NCI-H2107 treated with DMSO at 0.1 percent for 48 hours (cell line): ENCODE data around the gene STS.

ENCODE experiments used
- DNase-seq: peaks from one replicate; lab custom pipeline; 2025; ENCODE audit not compliant: unreplicated experiment; lab: John Stamatoyannopoulos, UW

The STS gene

DNA sequence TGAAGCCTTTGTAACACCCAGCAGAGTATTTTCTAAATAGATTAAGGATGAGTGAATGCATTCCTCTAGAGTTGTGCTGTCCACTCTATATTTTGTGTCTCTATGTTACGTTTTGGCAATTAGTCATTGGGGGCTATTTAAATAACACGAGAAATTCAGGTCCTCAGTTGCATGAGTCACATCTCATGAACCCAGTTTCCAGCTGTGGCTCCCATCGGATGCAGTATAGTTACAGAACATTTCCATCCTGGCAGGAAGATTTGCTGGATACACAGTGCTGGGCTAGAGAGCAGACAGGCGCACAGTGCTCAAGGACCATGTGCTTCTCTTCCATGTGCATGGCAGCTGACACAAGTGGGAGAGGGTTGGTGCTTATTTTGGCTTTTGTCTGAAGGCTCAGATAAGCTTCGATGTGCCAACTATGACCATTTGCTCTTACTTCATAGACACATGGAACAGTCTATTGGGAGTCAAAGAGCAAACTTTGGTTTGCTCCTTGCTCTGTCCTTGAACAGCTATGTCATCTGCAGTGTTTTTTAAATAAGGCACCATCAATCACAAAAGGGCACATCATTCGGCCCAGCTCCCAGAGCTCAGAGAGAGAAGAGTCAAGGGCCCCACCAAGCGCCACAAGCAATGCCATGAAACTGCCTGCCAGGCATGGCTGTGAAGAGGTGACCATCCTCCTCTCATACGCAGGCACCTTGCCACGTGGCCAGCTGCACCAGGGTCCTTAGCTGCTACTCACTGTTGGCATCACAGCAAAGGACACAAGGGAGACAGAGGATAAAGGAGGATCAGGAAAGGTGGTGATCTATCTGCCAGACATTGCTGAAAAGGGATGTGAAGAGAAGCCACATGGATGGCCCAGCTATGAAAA, 8.1 kb upstream of the STS start:
- no peak for DNase-seq

DNA sequence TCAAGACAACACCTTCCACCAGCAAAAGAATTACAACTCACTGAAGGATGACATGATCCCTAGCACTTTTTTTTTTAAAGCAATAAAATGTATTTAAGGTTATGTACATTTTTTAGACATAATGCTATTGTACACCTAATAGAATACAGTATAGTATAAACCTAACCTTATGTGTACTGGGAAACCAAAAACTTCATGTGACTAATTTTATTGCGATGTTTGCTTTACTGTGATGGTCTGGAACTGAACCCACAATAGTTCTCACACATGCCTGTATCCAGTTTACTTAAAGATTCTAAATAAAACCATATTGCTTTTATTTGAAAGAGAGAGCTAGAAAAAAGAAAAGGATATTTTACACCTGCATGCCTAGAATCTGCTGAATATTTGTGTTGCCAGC, 4.4 kb upstream of the STS start:
- DNase-seq = no peak

DNA sequence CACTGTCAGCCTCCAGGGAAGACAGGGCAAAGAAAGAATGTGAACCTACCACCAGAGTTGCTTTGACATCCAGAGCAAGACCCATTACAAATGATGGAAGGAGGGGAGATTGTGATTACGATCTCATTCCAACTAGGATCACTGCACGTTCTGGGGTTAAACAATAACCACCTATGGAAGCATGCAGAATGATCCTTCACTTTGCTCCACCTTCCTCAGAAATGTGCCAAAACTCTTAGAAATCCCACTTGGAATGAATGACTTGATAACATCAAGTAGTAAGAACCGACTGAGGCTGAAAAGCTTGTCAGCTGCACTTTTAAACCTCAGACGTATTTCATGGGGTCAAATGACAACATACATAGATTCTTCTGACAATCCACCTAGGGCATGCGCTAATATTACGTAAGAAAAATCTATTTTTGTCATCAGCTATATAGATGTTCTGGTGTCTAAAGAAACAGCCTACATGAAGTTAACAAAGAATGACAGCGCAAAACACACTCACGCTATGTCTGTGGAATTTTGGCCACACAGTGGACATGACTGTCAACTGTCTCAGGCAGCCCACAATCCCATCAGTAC, 3.5 kb upstream of the STS start:
- no peak for DNase-seq

DNA sequence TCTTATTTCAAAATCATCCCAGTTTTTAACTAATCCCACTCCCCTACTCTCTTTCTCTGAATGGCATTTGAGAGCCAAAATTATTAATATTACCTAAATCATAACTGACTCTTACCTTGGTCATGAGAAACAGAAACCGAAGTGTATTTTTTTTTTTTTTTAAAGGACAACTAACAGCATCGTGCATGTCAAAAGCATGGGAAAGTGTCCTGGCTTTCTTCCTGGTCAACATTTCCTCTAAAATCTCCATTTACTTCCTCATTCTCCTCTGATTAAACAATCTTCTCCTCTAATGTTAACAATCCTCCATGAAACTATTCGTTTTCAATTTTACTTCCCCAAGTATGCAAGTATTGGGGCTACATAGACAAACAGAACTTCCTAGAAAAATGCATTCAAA, 2.1 kb upstream of the STS start:
- DNase-seq = no peak

DNA sequence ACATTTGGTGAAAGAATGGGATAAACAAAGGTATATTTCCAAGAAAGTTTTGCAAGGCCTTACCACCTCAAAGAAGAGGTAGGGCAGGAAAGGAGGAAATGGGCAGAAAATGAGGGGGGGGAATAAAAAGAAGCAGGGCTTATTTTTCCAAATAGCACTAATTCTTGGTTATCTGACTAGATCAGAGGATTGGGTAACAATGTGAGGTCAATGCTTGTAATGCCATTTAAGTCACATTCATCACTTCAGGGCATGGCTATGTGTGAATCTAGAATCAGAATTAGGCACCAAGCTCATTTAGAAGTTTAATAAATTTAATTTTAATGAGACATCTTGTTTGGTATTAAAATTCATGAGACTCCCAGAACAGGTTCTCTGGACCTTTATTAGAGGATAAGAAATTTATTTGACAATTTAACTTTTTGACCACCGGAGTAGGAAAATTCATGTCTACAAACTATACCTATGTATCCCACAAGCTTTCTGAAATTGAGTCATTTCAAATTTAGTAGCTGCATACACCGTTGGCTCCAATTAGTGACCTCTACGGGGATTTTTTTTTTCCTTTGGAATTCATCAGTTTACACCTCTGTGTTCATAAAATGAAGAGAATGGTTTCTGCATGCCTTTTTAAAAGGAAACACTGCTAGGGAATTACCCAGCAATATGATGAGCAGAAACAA, 1.4 kb upstream of the STS start:
- DNase-seq = no peak

DNA sequence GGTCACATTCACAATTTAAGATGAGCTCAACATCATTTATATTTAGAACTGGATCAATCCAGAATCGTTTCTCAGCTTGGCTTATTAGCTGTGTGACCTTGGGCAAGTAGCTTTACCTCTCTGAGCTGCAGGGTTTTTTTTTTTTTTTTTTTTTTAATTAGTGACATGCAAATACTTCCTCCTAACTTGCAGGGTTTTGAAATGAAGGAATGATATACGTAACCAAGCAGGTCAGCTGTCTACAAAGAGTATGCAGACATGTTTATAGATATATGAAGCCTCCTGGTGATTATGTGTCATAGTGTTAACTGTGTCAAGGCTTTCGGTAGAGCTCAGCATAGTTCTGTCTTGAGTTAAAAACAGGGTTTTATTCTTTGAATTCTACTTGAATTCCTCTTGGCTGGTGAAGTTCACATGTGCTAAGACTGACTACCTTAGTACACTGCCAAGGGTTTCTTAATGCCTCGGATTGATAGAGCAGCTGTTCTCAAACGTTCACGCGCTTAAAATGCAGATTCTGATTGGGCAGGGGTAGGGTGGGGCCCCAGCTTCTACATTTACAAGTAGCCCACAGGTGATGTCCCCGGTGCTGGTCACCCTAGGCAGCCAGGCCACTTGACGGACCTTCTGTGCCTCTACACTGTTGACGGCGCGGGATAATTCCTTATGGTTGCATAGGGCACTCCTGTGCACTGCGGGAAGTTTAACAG, 654 bp upstream of the STS start:
- DNase-seq = no peak

DNA sequence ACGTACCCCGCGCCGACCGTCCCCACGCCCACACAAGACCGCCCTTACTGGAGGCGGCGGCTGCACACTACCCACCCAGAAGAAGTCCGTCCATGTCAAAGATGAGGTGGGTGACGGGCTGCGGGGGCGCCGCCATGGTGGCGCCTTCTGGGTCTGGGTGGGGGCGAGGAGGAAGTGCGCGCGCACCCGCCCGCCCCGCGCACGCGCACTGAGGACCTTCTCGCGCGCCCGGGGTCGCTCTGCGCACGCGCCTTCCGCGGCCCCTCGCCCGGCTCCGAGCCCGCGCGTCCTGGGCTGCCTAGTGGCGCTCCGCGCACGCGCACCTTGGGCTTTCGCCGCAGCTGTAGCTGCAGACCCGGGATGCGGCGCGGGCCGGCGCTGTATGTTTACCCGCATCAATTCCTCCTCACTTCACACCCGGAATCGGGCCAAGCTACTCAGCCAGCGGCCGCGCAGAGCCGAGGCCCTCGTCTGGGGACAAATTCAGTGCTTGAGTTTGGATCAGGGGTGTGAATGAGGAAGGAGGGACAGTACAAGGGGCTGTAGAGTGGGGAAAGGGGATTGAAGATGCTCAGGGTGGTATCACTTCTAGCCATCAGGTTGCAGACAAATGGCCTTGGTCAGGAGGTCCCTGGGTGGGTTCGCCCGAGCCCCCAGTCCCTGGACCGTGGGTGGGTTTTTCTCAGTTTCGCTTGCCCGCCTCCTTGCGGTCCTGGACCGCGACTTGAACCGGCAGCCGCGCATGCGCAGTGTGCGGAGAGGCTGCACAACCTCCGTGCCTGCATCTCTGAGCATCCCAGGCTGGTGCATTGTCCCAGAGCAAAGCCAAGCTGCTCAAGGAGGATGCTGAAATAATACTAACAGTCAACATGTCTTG, 704 bp downstream of the STS start, which contains the start of gene PUDP:
PUDP (minus strand) TSS at position 176 of the 877 bp plus-strand sequence; CDS start at position 136, 40 bp downstream.
- DNase-seq = peak; percentile 57

DNA sequence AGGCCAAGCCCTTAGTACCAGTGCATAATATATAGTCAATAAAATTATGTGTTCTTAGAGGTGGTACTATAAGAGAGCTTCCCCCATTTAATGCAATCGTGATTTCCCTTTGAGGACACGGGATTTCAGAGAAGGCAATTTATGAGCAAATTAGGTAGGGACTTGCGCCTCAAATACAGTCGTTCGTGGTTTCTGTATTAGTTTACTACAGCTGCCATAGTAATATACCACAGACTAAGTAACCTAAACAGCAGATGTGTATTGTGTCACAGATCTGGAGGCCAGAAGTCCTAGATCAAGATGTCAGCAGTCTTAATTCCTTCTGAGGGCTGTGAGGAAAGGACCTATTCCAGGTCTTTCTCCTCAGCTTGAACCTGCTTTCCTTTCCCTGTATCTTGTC, 1.9 kb downstream of the STS start:
- DNase-seq = no peak

DNA sequence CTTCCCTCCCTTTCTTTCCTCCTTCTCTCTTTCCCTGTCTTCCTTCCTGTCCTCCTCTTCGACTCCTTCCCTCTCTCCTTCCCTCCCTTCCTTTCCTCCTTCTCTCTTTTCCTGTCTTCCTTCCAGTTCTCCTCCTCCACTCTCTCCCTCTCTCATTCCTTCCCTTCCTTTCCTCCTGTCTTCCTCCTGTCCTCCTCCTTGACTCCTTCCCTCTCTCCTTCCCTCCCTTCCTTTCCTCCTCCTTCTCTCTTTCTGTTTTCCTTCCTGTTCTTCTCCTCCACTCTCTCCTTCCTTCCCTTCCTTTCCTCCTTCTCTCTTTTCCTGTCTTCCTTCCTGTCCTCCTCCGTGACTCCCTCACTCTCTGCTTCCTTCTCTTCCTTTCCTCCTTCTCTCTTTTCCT, 5.7 kb downstream of the STS start:
- DNase-seq = no peak

DNA sequence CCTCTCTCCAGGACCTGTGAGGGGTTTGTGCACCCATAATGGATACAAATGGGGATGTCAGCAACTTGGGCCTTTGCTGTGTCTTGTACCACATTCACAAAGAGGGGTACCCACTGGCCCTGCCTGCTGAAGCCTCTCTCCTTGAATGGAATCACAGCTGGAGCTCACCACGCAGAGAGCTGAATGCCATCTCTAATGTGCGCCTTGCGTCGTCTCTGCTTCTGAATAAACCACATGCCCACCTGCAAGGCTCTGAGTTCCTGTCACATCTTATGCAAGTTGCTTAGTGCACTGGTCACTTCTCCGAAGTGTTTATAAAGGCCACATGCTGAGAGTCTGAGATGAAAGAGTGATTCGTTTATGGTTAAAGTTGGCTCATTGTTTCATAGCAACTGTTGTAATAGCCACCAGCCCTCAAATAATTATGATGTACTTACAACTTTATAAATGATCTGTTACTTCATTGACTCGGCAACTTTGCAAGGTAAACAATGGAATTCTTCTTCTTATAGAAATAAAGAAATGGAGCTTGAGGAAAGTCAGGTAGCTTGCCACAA, 6.6 kb downstream of the STS start:
- no peak for DNase-seq

DNA sequence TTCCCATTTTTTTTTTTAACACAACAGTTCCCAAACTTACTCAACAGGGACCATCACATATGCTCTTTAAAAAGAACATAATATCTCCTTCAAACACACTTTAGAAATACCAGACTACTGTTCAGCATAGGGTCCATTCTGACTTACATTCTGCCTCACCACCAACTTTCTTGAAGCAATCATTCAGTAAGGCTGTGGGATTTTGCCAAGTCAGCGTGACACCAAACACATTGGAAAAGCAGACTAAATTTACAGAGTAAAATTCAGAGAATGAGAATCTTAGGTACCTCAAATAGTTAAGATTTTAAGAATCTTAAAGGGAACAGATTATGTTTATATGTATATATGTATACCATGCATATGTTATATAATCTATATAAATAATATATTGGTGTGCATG, 7.7 kb downstream of the STS start:
- DNase-seq = no peak

DNA sequence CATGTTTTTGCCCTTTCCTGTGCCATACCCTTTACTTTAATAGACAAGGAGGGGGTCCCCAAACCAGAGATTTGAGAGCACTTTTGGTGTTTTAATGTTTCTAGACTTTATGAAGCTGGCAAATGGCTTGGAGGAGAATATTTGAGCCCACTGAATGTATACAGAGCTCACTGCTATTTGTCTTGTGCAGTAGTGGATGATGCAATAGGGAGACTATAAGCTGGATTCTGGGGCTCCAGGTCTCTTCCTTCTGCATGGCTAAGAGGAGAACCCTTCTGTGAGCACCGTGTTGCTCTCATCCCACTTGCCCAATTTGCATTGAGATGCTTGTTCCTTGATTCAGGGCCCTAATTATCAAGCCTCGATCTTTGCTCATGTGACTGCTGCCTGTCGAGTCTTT, 9.4 kb downstream of the STS start:
- no peak for DNase-seq

DNA sequence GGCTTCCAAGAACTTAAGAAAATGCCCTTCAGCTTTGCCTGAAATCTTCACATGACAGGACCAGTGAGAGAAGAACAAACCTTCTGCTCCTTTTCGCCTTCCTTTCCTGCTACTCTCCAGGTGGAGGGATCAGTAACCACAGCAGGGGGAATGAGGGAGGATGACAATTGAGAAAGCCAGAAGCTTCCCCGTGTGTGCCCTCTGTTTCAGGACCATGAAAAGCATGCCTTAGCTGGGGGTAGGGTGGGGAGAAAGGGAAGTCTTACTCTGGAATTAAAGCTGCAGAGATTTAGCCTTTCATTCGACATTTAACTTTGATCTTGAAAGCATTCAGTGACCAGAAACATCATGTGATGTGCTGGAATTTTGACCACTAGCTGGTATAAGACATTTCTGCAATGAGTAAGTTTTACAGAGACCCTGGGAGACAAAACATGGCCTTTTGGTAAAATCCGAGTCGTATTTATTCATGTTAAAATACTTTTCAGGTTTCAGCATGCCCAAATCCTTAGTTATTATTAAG, 11.0 kb downstream of the STS start:
- DNase-seq = no peak

DNA sequence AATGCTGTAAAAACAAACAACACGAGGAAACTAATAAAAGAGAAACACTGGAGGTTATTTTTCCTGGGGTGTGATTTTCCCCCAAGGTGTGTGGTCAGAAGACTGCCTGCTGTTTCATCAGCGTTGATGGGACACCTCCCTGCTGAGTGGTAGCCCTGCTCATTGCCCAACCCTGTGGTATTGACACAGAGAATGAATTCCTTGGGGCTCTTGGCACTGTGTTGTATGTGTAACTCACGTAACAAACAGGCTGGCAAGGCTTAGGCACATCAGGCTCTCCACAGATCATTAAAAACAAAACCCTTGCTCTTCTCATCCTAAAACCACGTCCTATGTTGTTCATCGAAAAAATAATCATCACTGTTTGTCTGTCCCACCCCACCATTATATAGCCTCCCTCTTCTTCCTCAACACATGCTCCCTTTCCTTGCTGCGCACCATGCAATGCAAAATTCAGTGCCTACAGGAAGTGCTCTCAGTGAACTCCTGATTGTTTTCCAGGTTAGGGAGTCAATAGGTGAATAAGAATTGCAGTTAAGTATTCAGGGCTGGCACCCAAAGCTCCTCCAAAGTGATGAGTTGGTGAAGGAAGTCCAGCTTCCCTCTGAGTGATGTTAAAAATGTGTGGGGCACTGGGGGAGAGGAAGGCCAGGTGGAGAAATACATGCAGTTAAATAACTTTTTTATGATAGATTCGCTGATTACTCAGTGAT, 11.8 kb downstream of the STS start:
- DNase-seq = no peak

DNA sequence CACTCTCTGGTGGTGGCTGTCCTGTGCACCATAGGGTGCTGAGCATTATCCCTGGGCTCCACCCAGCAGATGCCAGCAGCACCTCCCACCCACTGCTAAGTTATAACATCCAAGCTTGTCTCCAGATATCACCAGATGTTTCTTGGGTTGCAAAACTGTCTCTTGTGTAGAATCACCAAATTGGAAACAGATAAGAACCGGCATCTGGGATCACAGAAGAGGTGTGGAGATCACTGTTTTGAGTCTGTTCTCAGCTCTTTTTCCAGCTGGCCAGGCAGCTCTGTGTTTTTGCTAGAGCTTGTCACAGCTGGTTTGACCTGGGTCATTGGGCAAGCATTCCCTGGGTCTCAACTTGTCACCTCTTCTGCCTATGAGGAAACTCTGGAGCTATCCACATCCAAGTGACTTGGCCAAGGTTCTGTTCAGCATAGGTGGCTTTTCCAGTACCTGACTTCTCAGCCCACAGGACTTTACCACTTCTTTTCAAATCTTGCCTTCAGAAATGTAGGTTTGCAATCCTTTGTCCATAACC, 15.7 kb downstream of the STS start:
- DNase-seq = no peak

DNA sequence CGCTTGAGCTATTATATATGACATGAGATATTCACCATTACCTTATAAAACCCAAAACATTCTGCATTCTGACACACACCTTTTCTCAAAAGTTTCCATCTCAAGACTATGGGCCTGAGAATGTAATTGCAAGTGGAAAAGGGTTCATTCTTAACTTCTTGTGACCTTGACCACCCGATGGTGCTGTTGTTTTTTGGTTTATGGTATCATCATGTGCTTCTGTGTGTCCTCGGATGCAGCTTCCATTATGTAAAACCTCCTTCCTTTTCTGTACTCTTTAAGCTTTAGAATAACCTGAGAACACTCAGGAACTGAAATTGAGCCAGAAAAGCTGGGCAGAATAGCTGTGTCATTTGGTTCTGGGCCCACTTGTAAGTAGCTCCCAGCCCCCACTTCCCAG, 16.7 kb downstream of the STS start:
- no peak for DNase-seq

DNA sequence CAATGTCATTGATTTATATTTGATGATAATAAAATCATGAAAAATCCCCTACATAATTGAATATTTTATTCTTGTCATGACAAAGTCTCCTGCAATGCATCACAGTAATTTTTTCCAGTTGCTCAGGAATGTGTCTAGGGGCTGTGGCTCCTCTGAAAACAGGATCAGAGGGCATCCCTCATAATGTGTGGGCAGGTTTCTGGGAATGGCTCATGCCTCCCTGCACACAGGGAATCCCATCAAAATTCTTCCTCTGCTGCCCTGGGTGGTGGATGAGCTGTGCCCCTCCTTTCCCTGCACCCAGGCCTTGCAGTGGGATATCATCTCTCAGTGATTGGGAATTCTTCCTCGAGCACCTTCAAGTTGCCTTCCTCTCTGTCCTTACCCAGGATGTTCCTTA, 20.9 kb downstream of the STS start:
- no peak for DNase-seq

DNA sequence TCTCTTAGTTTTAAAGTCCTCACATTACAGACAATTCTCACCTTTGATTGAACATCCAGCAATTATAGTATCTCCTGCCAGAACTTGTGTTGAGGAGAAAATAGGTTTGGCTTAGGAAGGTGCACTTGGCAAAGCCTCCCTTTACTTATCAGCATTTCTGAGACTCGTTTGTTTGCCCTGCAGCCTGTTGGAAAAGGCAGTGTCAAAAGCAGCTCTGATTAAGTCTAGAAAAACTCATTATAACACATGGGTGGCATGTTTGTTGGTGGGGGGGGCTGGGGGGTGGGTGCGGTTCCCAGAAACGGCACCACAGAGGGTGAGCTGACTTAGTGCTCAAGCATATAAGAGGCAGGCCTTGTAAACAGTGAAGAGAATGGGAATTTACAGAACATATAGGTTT, 22.1 kb downstream of the STS start:
- DNase-seq = no peak

DNA sequence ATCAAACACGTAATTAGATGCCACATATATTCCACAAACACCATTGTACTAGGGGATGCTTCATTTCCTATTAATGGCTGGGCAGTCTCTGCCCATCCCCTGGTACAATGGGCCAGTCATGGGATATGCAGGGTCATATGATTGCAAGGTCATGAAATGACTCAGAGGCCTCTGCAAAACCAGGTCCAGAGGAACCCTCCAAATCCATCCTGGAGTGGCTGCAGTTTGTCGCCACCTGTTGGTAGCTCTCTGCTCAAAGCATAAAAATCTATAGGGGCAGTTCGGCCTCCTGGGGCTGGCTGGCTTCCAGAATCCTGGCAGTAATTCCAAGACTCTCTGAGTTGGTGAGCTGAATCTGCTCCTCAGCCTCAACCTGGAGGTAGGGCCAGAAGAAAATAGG, 23.4 kb downstream of the STS start:
- DNase-seq = no peak
